RKO (cell line): Measurements from ENCODE around the gene SGIP1.
"Not testable (repeated sequence)": the region's sequence is repeated elsewhere in the genome, so short reads cannot be mapped to it uniquely, and the experiment has no call there.

Experiments
- DNase-seq: peaks from one replicate; pipeline ENCODE4 v3.0.0-alpha.2; 2016; ENCODE audit warnings: low spot score

SGIP1 gene

GRCh38 chr1:66557157-66557556 is 23.2 kb downstream of the SGIP1 start:
- DNase-seq: no peak

- no peak for DNase-seq
Observed at GRCh38 chr1:66559517-66559916, 25.6 kb downstream of the SGIP1 start.

GRCh38 chr1:66562561-66562960 is 28.6 kb downstream of the SGIP1 start:
- peak; percentile 40 for DNase-seq

- peak; percentile 96 for DNase-seq
Observed at GRCh38 chr1:66563094-66563800, 29.3 kb downstream of the SGIP1 start.

GRCh38 chr1:66563941-66564630 is 30.1 kb downstream of the SGIP1 start:
- DNase-seq: peak; percentile 100

DNA sequence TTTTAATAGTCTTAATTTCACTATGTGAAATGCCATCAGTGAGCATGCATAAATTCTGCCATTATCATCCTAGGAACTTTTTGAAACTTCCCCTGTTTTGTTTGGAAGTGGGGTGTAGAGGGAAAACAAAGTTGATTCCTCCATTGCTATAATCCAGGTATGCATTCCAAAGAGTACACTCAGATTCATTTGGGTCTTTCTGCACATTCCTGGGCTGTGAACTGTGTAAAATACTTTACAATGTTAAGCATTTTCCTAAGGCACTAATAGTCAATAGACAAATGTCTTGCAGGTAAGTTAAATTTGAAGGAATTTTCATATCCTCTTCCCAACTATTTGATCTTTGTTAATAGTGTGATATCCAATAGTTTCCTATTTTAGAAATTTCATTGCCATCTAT is 36.2 kb downstream of the SGIP1 start:
- DNase-seq: no peak

DNA sequence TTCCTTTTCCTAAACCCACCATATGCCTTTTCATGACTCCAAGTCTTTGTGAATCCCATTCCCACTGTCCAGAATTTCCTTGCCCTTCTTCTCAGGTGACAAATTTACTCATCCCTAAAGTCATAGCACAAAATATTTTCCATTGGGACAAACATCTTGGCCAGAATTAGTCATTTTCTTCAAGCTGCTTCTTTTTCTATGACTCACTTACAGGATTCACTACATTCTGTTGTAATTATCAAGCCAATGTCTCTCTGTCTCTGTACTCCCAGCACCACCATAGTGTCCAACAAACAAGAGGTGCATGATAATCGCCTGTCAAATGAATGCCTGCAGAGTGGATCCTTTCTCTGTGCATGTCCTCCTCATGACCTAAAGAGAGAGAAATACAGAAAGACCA is 37.8 kb downstream of the SGIP1 start:
- DNase-seq: peak; percentile 88

DNA sequence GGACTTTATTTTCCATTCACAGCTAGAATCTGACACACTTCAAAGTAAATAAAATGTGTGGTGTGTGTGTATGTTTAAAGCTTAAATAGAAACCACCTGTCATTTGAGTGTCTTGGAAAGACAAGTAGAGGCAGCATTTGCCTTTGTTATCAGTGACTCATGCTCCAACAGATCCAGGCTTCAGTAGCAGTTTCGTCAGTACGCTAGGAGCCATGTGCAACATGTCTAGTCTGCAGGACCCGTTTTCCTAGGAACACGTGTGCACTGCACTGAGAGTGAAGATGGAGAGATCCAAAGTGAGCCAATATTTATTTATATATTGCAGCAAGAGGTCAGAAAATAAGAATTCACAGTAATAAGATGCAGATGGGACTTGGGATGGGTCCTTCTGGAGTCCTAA is 41.8 kb downstream of the SGIP1 start:
- no peak for DNase-seq

- no peak for DNase-seq
Observed at GRCh38 chr1:66576645-66577044, 42.7 kb downstream of the SGIP1 start.

DNA sequence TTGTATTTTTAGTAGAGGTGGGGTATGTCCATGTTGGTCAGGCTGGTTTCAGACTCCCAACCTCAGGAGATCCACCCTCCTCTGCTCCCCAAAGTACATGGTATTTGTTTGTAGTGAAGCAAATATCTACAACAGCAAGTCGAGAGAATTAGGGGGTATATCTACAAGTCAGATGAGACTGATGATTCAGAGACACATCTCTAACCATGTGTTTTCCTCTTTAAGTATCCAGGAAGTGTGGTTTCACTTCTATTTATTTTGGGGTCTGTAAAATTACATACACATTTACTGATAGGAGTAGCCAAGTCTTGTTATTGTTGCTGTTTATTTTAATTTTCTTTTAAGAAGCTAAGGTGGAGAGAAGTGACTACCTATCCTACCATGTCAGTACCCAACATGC is 44.9 kb downstream of the SGIP1 start:
- DNase-seq: no peak

- DNase-seq: no peak
Observed at GRCh38 chr1:66580081-66580480, 46.1 kb downstream of the SGIP1 start.

DNA sequence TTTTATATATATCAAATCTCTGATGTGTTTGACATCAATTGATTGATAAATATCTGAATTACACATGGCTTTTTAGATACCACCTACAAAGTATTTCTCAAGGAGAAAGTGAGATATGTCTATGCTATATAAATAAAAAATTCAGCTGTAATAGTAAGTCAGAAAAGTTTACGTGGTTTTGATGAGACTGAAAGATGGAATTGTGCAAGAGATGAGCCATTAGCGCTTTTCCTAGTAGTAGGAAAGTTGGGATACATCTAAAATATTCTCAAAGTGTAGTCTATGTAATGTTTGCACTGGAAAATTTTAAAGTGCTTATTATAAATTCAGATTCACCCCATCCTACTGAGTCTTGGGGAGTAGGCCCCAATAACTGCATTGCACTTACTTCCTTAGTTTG is 49.1 kb downstream of the SGIP1 start:
- no peak for DNase-seq

- DNase-seq: no peak
Observed at GRCh38 chr1:66585002-66585401, 51.0 kb downstream of the SGIP1 start.

- DNase-seq: no peak
Observed at GRCh38 chr1:66589326-66589725, 55.4 kb downstream of the SGIP1 start.

DNA sequence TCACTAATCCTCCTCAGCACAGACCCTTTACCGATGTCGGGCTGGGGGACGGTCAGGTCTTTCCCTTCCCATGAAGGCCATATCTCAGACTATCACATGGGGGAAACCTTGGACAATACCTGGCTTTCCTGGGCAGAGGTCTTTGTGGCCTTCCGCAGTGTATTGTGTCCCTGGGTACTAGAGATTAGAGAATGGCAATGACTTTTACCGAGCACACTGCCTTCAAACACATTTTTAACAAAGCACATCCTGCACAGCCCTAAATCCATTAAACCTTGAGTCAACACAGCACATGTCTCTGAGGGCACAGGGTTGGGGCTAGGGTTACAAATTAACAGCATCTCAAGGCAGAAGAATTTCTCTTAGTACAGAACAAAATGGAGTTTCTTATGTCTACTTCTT is 58.2 kb downstream of the SGIP1 start:
- DNase-seq: not testable (repeated sequence)

DNA sequence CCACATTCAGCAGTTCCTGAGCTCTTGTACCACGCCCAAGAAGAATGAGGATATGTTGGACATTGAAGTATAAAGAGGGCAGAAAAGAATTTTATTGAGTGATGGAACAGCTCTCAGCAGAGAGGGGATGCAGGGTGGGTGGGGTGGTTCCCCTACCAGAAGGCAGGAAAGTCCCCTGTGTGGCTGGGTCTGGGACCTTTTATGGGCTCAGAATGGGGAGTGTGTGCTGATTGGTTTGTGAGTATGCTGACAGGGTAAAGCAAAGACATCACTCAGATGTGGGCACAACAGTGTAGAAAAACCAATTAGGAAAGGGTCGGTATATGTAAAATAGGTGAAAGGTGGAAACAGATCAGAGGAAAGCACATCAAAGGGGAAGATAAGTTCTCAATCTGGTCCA is 62.2 kb downstream of the SGIP1 start:
- peak; percentile 15 for DNase-seq

- DNase-seq: no peak
Observed at GRCh38 chr1:66597500-66597899, 63.5 kb downstream of the SGIP1 start.

DNA sequence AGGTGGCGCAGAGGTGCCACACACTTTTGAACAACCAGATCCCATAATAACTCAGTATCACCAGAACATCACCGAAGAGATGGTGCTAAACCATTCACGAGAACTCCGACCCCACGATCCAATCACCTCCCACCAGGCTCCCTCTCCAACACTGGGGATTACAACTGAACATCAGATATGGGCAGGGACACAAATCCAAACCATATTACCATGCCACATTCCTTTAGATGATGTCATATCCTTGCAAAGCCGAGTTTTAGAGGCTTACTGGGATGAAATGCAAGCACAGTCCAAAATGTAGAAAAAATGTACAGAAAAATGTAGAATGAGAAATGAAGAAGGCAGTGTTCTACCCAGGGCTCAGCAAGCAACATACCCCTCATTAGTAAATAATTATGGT is 64.7 kb downstream of the SGIP1 start:
- DNase-seq: peak; percentile 78

GRCh38 chr1:66599346-66599745 is 65.4 kb downstream of the SGIP1 start:
- no peak for DNase-seq

GRCh38 chr1:66599899-66600737 is 66.2 kb downstream of the SGIP1 start:
- no peak for DNase-seq

- no peak for DNase-seq
Observed at GRCh38 chr1:66605419-66605997, 71.6 kb downstream of the SGIP1 start.

DNA sequence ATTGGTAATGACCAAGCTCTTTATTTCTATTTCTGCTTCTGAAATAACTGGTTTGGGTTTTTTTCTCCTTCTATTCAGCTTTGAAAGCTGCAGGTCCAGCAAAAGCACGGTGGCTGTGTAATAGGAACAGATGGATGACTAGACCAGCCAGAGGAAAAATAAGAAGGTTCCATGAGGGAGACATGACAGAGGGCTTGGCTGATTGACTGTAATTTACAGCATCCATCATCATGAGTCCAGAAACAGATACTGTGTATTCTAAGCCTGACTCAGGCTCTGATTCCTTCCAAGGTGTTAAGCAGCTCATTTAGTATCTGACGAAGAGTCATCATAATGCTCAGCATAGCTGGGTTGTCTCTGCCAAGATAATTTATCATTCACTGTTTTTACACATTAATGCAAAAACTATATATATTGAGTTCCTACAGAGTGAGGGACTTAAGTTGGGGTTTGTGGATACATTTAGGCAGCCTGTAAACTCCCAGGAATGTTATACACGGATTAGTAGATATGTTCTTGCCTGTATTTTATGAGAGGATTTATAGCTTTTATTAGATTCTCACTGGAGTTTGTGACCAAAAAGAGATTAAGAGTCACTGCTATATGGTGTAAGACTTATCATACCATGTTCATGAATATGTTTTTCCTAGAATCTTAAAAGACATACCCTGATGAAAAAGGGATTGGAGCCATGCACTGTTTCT is 72.6 kb downstream of the SGIP1 start:
- DNase-seq: peak; percentile 35
